Naive thymus-derived CD4-positive, alpha-beta T cell (primary cell): ENCODE data around the gene TMEM14C. TPM values are rescaled to one million over a fixed set of nuclear protein-coding genes. Genes with fewer than 3 reads are reported as not detected.
"Not testable (repeated sequence)": the region's sequence is repeated elsewhere in the genome, so short reads cannot be mapped to it uniquely, and the experiment has no call there.

Experiments
- ATAC-seq: fragments of 150-1000 bp; cut with Tn5 transposase; 2 replicates; pipeline ENCODE4 v1.10.0; 2021; ENCODE audit warnings: mild to moderate bottlenecking, moderate library complexity
- CTCF ChIA-PET: fragments of 350-600 bp; sonication (Branson Sonifier 250); formaldehyde crosslinking; loops from one replicate; lab custom pipeline; 2021; ENCODE audit warnings: antibody characterized with exemption; lab: Charles Lee
- POLR2A ChIA-PET: fragments of 350-600 bp; sonication (Branson Sonifier 250); formaldehyde crosslinking; loops from one replicate; lab custom pipeline; 2021; ENCODE audit warnings: antibody characterized with exemption, inconsistent platforms; lab: Charles Lee
- DNase-seq, 9 donors: peaks; one replicate each; pipeline versions ENCODE4 v3.0.0 to v3.0.0-alpha.2; 2020 to 2022; ENCODE audit warnings: mixed read lengths in 1 of 9
- H3K27ac ChIP-seq: one replicate; pipeline ENCODE4 v1.7.0; 2013; ENCODE audit warnings: mild to moderate bottlenecking, low read depth, low read length, moderate library complexity
- H3K27me3 ChIP-seq, 2 donors: one replicate each; pipeline ENCODE4 v1.7.0; 2013; ENCODE audit warnings: low read length in 2 of 2, mild to moderate bottlenecking in 2 of 2, moderate library complexity in 2 of 2; ENCODE audit not compliant: control insufficient read depth in 2 of 2, insufficient read depth in 2 of 2
- H3K36me3 ChIP-seq, 3 experiments: 1 replicate in 2 of 3; 2 replicates in 1 of 3; pipeline ENCODE4 v1.7.0; 2013; ENCODE audit warnings: low read length in 3 of 3, mild to moderate bottlenecking in 3 of 3, moderate library complexity in 1 of 3; ENCODE audit not compliant: insufficient read depth in 3 of 3, control insufficient read depth in 2 of 3
- H3K4me1 ChIP-seq, 2 donors: one replicate each; pipeline ENCODE4 v1.7.0; 2013; ENCODE audit warnings: low read length in 2 of 2, mild to moderate bottlenecking in 2 of 2, moderate library complexity in 1 of 2; ENCODE audit not compliant: control insufficient read depth in 2 of 2, insufficient read depth in 2 of 2
- H3K4me3 ChIP-seq: 2 replicates; pipeline ENCODE4 v1.7.0; 2013; ENCODE audit warnings: mild to moderate bottlenecking, low read length
- H3K9me3 ChIP-seq, 3 experiments: 1 replicate in 2 of 3; 2 replicates in 1 of 3; pipeline ENCODE4 v1.7.0; 2013; ENCODE audit warnings: low read length in 3 of 3; ENCODE audit not compliant: control insufficient read depth in 2 of 3
- H3K27ac Mint-ChIP-seq, 9 donors: one replicate each; pipeline ENCODE4 v1.8.0; 2020 to 2022; ENCODE audit warnings: mixed read lengths in 9 of 9, mild to moderate bottlenecking in 8 of 9, moderate library complexity in 5 of 9, inconsistent platforms in 2 of 9
- H3K27me3 Mint-ChIP-seq, 5 donors: one replicate each; pipeline ENCODE4 v1.8.0; 2021 to 2022; ENCODE audit warnings: mixed read lengths in 5 of 5, mild to moderate bottlenecking in 1 of 5
- H3K36me3 Mint-ChIP-seq, 5 donors: one replicate each; pipeline ENCODE4 v1.8.0; 2020 to 2022; ENCODE audit warnings: mixed read lengths in 5 of 5, mild to moderate bottlenecking in 3 of 5, inconsistent platforms in 1 of 5
- H3K4me1 Mint-ChIP-seq, 7 donors: one replicate each; pipeline ENCODE4 v1.8.0; 2020 to 2022; ENCODE audit warnings: mixed read lengths in 7 of 7, mild to moderate bottlenecking in 3 of 7, inconsistent platforms in 1 of 7
- H3K4me3 Mint-ChIP-seq, 10 donors: one replicate each; pipeline ENCODE4 v1.8.0; 2020 to 2022; ENCODE audit warnings: mild to moderate bottlenecking in 10 of 10, mixed read lengths in 10 of 10, moderate library complexity in 6 of 10, inconsistent platforms in 2 of 10
- H3K9me3 Mint-ChIP-seq, 11 donors: one replicate each; pipeline ENCODE4 v1.8.0; 2020 to 2022; ENCODE audit warnings: mixed read lengths in 11 of 11, mild to moderate bottlenecking in 4 of 11, inconsistent platforms in 1 of 11, moderate library complexity in 1 of 11
- intact Hi-C, 2 donors: fragments of 100-400 bp; cut with micrococcal nuclease; formaldehyde crosslinking; loops; one replicate each; pipeline ENCODE4 v1.15.1; 2023
- polyA plus RNA-seq, 2 donors: library from polyadenylated mRNA; unstranded; fragments of 300-500 nt; fragmentation: Illumina TruSeq; gene quantifications; one replicate each; pipeline ENCODE4 v1.2.3, GENCODE V29; 2021
- total RNA-seq, 6 experiments: library from RNA in 5 of 6; stranded (reverse) in 5 of 6; gene quantifications; 1 replicate in 5 of 6; 2 replicates in 1 of 6; pipeline ENCODE4 v1.2.3 and lab custom pipeline; 2021 to 2026

TMEM14C gene
- total and polyA plus RNA-seq, 7 experiments from 2014 or later = 20.2 to 172 (median 40.4) TPM

- Mint-ChIP-seq H3K27me3 (no peaks in the 10 kb centered on the region), H3K27ac (no peak overlapping the region), H3K4me3 (no peak overlapping the region), H3K4me1 (peaks cover 0 to 4% (median 0%) of the 10 kb centered on the region in 7 donors), H3K9me3 (no peaks in the 10 kb centered on the region), H3K36me3 (peaks cover 0 to 16% (median 9%) of the 10 kb centered on the region in 5 donors)
- ChIA-PET POLR2A (no interaction called here), CTCF (no interaction called here)
- DNase-seq = no peak
- Histone ChIP-seq H3K27ac (no peak overlapping the region), H3K36me3 (peaks cover 0 to 6% (median 0%) of the 10 kb centered on the region in 3 experiments), H3K4me1 (peaks cover 0 to 6% of the 10 kb centered on the region in 2 donors), H3K9me3 (no peaks in the 10 kb centered on the region), H3K4me3 (no peak overlapping the region), H3K27me3 (no peaks in the 10 kb centered on the region)
- no peak for ATAC-seq
- intact Hi-C loops = no loop called here
Measured at GRCh38 chr6:10736731-10737130, 13.9 kb downstream of the TMEM14C start.

GRCh38 chr6:10740061-10740460 lies 17.2 kb downstream of the TMEM14C start:
- DNase-seq (no peak), ATAC-seq (no peak)
- H3K36me3 ChIP-seq = no peaks in the 10 kb centered on the region
- no peak overlapping the region for H3K4me3 ChIP-seq
- Mint-ChIP-seq H3K4me1 (peaks cover 0 to 4% (median 2%) of the 10 kb centered on the region in 7 donors), H3K27ac (no peak overlapping the region), H3K27me3 (no peaks in the 10 kb centered on the region), H3K4me3 (no peak overlapping the region), H3K36me3 (peaks cover 0 to 7% (median 3%) of the 10 kb centered on the region in 5 donors), H3K9me3 (no peaks in the 10 kb centered on the region)
- no peak overlapping the region for H3K27ac ChIP-seq
- ChIA-PET CTCF (interaction anchor here (0.6 kb wide), 1 partner anchor 934 kb away, joined by 4 read pairs; no protein-coding TSS in a partner anchor), POLR2A (no interaction called here)
- H3K9me3 ChIP-seq = no peaks in the 10 kb centered on the region
- no peaks in the 10 kb centered on the region for H3K27me3 ChIP-seq
- no peaks in the 10 kb centered on the region for H3K4me1 ChIP-seq
- intact Hi-C loops = no loop called here

- H3K27ac Mint-ChIP-seq, H3K36me3 ChIP-seq, H3K27ac ChIP-seq, H3K4me1 ChIP-seq, H3K9me3 ChIP-seq, H3K27me3 ChIP-seq, H3K4me3 ChIP-seq, intact Hi-C loops, H3K4me3 Mint-ChIP-seq, DNase-seq, H3K36me3 Mint-ChIP-seq, H3K27me3 Mint-ChIP-seq, H3K9me3 Mint-ChIP-seq, ATAC-seq: not testable (repeated sequence)
- peaks cover 8 to 18% (median 15%) of the 10 kb centered on the region in 7 donors for H3K4me1 Mint-ChIP-seq
- CTCF ChIA-PET = interaction anchor here (0.5 kb wide), 1 partner anchor 47 kb away, joined by 3 read pairs; the partner anchor contains the start of gene PAK1IP1
- POLR2A ChIA-PET = interaction anchor here (1.5 kb wide), 1 partner anchor 18 kb away, joined by 4 read pairs; no protein-coding TSS in a partner anchor
Measured at GRCh38 chr6:10741643-10742042, 18.8 kb downstream of the TMEM14C start.

GRCh38 chr6:10742251-10742650 lies 19.4 kb downstream of the TMEM14C start:
- Histone ChIP-seq H3K9me3 (no peaks in the 10 kb centered on the region), H3K4me1 (peaks cover 0 to 8% of the 10 kb centered on the region in 2 donors), H3K4me3 (no peak overlapping the region), H3K27me3 (no peaks in the 10 kb centered on the region), H3K27ac (no peak overlapping the region), H3K36me3 (no peaks in the 10 kb centered on the region)
- POLR2A ChIA-PET = interaction anchor here (1.0 to 1.5 kb wide), 2 partner anchors 18 to 20 kb away, joined by 3 to 4 read pairs; partner anchors contain the start of gene TMEM14C
- Mint-ChIP-seq H3K36me3 (peaks cover 0 to 10% (median 3%) of the 10 kb centered on the region in 5 donors), H3K27me3 (no peaks in the 10 kb centered on the region), H3K9me3 (no peaks in the 10 kb centered on the region), H3K4me3 (no peak overlapping the region), H3K27ac (peak overlapping the region in 1 of 9 donors; percentile 30), H3K4me1 (peaks cover 11 to 22% (median 21%) of the 10 kb centered on the region in 7 donors)
- CTCF ChIA-PET = interaction anchor here (0.5 kb wide), 1 partner anchor 47 kb away, joined by 3 read pairs; the partner anchor contains the start of gene PAK1IP1
- DNase-seq = no peak
- no peak for ATAC-seq
- intact Hi-C loops = no loop called here

GRCh38 chr6:10743515-10743914 lies 20.6 kb downstream of the TMEM14C start:
- intact Hi-C loops = no loop called here
- H3K4me1 ChIP-seq = peaks cover 5 to 11% of the 10 kb centered on the region in 2 donors
- H3K36me3 ChIP-seq = no peaks in the 10 kb centered on the region
- H3K27ac Mint-ChIP-seq = peak overlapping the region in 1 of 9 donors; percentile 3
- no peaks in the 10 kb centered on the region for H3K9me3 ChIP-seq
- DNase-seq (no peak), ATAC-seq (no peak)
- H3K4me3 Mint-ChIP-seq = no peak overlapping the region
- CTCF ChIA-PET = no interaction called here
- H3K4me1 Mint-ChIP-seq = peaks cover 11 to 31% (median 28%) of the 10 kb centered on the region in 7 donors
- H3K36me3 Mint-ChIP-seq = peaks cover 0 to 10% (median 3%) of the 10 kb centered on the region in 5 donors
- no peak overlapping the region for H3K27ac ChIP-seq
- no peaks in the 10 kb centered on the region for H3K9me3 Mint-ChIP-seq
- no peak overlapping the region for H3K4me3 ChIP-seq
- POLR2A ChIA-PET = no interaction called here
- H3K27me3 Mint-ChIP-seq = no peaks in the 10 kb centered on the region
- H3K27me3 ChIP-seq = no peaks in the 10 kb centered on the region

GRCh38 chr6:10745116-10745515 lies 22.2 kb downstream of the TMEM14C start:
- H3K9me3 ChIP-seq = no peaks in the 10 kb centered on the region
- H3K4me3 ChIP-seq = no peak overlapping the region
- ChIA-PET POLR2A (no interaction called here), CTCF (no interaction called here)
- H3K4me3 Mint-ChIP-seq = peak overlapping the region in 5 of 10 donors; percentile 5 to 90 (median 22)
- H3K27me3 Mint-ChIP-seq = no peaks in the 10 kb centered on the region
- H3K4me1 Mint-ChIP-seq = peaks cover 20 to 47% (median 44%) of the 10 kb centered on the region in 7 donors
- intact Hi-C loops = no loop called here
- ATAC-seq = no peak
- H3K27me3 ChIP-seq = no peaks in the 10 kb centered on the region
- no peak for DNase-seq
- no peaks in the 10 kb centered on the region for H3K9me3 Mint-ChIP-seq
- peak overlapping the region in 4 of 9 donors; percentile 1 to 81 (median 14) for H3K27ac Mint-ChIP-seq
- peaks cover 0 to 16% (median 3%) of the 10 kb centered on the region in 5 donors for H3K36me3 Mint-ChIP-seq
- no peak overlapping the region for H3K27ac ChIP-seq
- peaks cover 0 to 3% (median 0%) of the 10 kb centered on the region in 3 experiments for H3K36me3 ChIP-seq
- peaks cover 12 to 27% of the 10 kb centered on the region in 2 donors for H3K4me1 ChIP-seq
